ENCODE results near the gene PLEKHM3. TPM values are rescaled to one million over a fixed set of nuclear protein-coding genes. Genes with fewer than 3 reads are reported as not detected.

The PLEKHM3 gene
- total and polyA plus RNA-seq, 2 experiments from 2014 or later: 4.9 to 6.6 TPM

- no peaks in the 10 kb centered on the region for H3K79me2 ChIP-seq (ENCODE audit: insufficient read depth)
- no peaks in the 10 kb centered on the region for H4K20me1 ChIP-seq (ENCODE audit: insufficient read depth)
- DNase-seq: no peak
- H3K4me3 ChIP-seq: no peak overlapping the region
- in situ Hi-C loops (cut with MboI): no loop called here
- H3K27ac ChIP-seq: no peak overlapping the region
- no peaks in the 10 kb centered on the region for H3K27me3 ChIP-seq (replicated peaks; ENCODE audit: insufficient read depth)
- no peaks in the 10 kb centered on the region for H3K9me3 ChIP-seq (ENCODE audit: low read depth)
- H2AFZ ChIP-seq: no peak overlapping the region
- TF ChIP-seq EZH2phosphoT487 (IDR thresholded peaks at IDR 0.05; ENCODE audit: insufficient read depth, low read depth) (no peak), EZH2 (IDR thresholded peaks at IDR 0.05; ENCODE audit: insufficient read depth, poor library complexity, severe bottlenecking) (no peak)
- peaks cover 14% of the 10 kb centered on the region for H3K4me1 ChIP-seq (ENCODE audit: insufficient read depth)
- H3K9me2 ChIP-seq (ENCODE audit: insufficient read depth): no peaks in the 10 kb centered on the region
- H3F3A ChIP-seq (ENCODE audit: insufficient read depth): peaks cover 11% of the 10 kb centered on the region
- no peak overlapping the region for H3K4me2 ChIP-seq (ENCODE audit: unreplicated experiment)
- no peaks in the 10 kb centered on the region for H3K36me3 ChIP-seq (ENCODE audit: low read depth)
- WGBS, 2 experiments (ENCODE audit: low coverage in 1 of 2, low lambda C conversion rate in 2 of 2, missing lambda C conversion rate in 2 of 2): 91 to 92% methylated on average over 3 of the region's 3 CpGs
- no peak overlapping the region for H3K9ac ChIP-seq
These were observed 149.7 kb downstream of the PLEKHM3 start for GRCh38 chr2:207875473-207876212.

- in situ Hi-C loops (cut with MboI): no loop called here
- Histone ChIP-seq H3K9me3 (ENCODE audit: low read depth) (no peaks in the 10 kb centered on the region), H3K79me2 (ENCODE audit: insufficient read depth) (no peaks in the 10 kb centered on the region), H3K27ac (no peak overlapping the region), H3K9ac (no peak overlapping the region), H3K9me2 (ENCODE audit: insufficient read depth) (no peaks in the 10 kb centered on the region), H3K36me3 (ENCODE audit: low read depth) (no peaks in the 10 kb centered on the region), H3F3A (ENCODE audit: insufficient read depth) (peaks cover 17% of the 10 kb centered on the region), H3K4me3 (no peak overlapping the region), H3K27me3 (replicated peaks; ENCODE audit: insufficient read depth) (no peaks in the 10 kb centered on the region), H3K4me2 (ENCODE audit: unreplicated experiment) (no peak overlapping the region), H3K4me1 (ENCODE audit: insufficient read depth) (peaks cover 17% of the 10 kb centered on the region), H2AFZ (no peak overlapping the region), H4K20me1 (ENCODE audit: insufficient read depth) (no peaks in the 10 kb centered on the region)
- DNase-seq: no peak
- TF ChIP-seq EZH2 (IDR thresholded peaks at IDR 0.05; ENCODE audit: insufficient read depth, poor library complexity, severe bottlenecking) (no peak), EZH2phosphoT487 (IDR thresholded peaks at IDR 0.05; ENCODE audit: insufficient read depth, low read depth) (no peak)
- 87 to 97% methylated on average over 1 of the region's 1 CpG for WGBS, 2 experiments (ENCODE audit: low coverage in 1 of 2, low lambda C conversion rate in 2 of 2, missing lambda C conversion rate in 2 of 2)
These were observed 151.5 kb downstream of the PLEKHM3 start for GRCh38 chr2:207873794-207874193.

GRCh38 chr2:207871911-207872310 lies 153.4 kb downstream of the PLEKHM3 start:
- no peak for TF ChIP-seq EZH2 (IDR thresholded peaks at IDR 0.05; ENCODE audit: insufficient read depth, poor library complexity, severe bottlenecking)
- TF ChIP-seq EZH2phosphoT487 (IDR thresholded peaks at IDR 0.05; ENCODE audit: insufficient read depth, low read depth): no peak
- Histone ChIP-seq H3F3A (ENCODE audit: insufficient read depth) (peaks cover 17% of the 10 kb centered on the region), H3K79me2 (ENCODE audit: insufficient read depth) (no peaks in the 10 kb centered on the region), H3K4me3 (no peak overlapping the region), H3K27me3 (replicated peaks; ENCODE audit: insufficient read depth) (no peaks in the 10 kb centered on the region), H3K4me2 (ENCODE audit: unreplicated experiment) (no peak overlapping the region), H3K9me3 (ENCODE audit: low read depth) (no peaks in the 10 kb centered on the region), H3K4me1 (ENCODE audit: insufficient read depth) (peaks cover 16% of the 10 kb centered on the region), H4K20me1 (ENCODE audit: insufficient read depth) (no peaks in the 10 kb centered on the region), H3K36me3 (ENCODE audit: low read depth) (no peaks in the 10 kb centered on the region), H3K27ac (no peak overlapping the region), H2AFZ (no peak overlapping the region), H3K9me2 (ENCODE audit: insufficient read depth) (no peaks in the 10 kb centered on the region), H3K9ac (no peak overlapping the region)
- in situ Hi-C loops (cut with MboI): no loop called here
- no peak for DNase-seq
- 94 to 98% methylated on average over 2 of the region's 2 CpGs for WGBS, 2 experiments (ENCODE audit: low coverage in 1 of 2, low lambda C conversion rate in 2 of 2, missing lambda C conversion rate in 2 of 2)

GRCh38 chr2:207871506-207871905 lies 153.8 kb downstream of the PLEKHM3 start:
- Histone ChIP-seq H3K27me3 (replicated peaks; ENCODE audit: insufficient read depth) (no peaks in the 10 kb centered on the region), H3K27ac (no peak overlapping the region), H3K4me1 (ENCODE audit: insufficient read depth) (peaks cover 16% of the 10 kb centered on the region), H2AFZ (no peak overlapping the region), H3K36me3 (ENCODE audit: low read depth) (no peaks in the 10 kb centered on the region), H3K4me3 (no peak overlapping the region), H3K9me2 (ENCODE audit: insufficient read depth) (no peaks in the 10 kb centered on the region), H3F3A (ENCODE audit: insufficient read depth) (peaks cover 17% of the 10 kb centered on the region), H4K20me1 (ENCODE audit: insufficient read depth) (no peaks in the 10 kb centered on the region), H3K4me2 (ENCODE audit: unreplicated experiment) (no peak overlapping the region), H3K9ac (no peak overlapping the region), H3K9me3 (ENCODE audit: low read depth) (no peaks in the 10 kb centered on the region), H3K79me2 (ENCODE audit: insufficient read depth) (no peaks in the 10 kb centered on the region)
- in situ Hi-C loops (cut with MboI): no loop called here
- 95 to 100% methylated on average over 1 of the region's 1 CpG for WGBS, 2 experiments (ENCODE audit: low coverage in 1 of 2, low lambda C conversion rate in 2 of 2, missing lambda C conversion rate in 2 of 2)
- TF ChIP-seq EZH2phosphoT487 (IDR thresholded peaks at IDR 0.05; ENCODE audit: insufficient read depth, low read depth) (no peak), EZH2 (IDR thresholded peaks at IDR 0.05; ENCODE audit: insufficient read depth, poor library complexity, severe bottlenecking) (no peak)
- no peak for DNase-seq
